WTC11 (cell line): ENCODE results near the gene CTNNA2. TPM values are rescaled to one million over a fixed set of nuclear protein-coding genes. Genes with fewer than 3 reads are reported as not detected.
A peak's percentile ranks its signal among the peaks of the same experiment; 100 is the strongest.

Source experiments
- ATAC-seq: fragments of 200-7000 bp; cut with Tn5 transposase; 2 replicates; pipeline ENCODE4 v1.10.0; 2021; ENCODE audit warnings: mild to moderate bottlenecking, moderate library complexity
- CTCF ChIA-PET: fragments of 300-600 bp; sonication (Branson Sonifier 250); formaldehyde crosslinking; loops from one replicate; lab custom pipeline; 2021; ENCODE audit warnings: antibody characterized with exemption; lab: Charles Lee
- POLR2A ChIA-PET: fragments of 350-600 bp; sonication (Branson Sonifier 250); formaldehyde crosslinking; loops from one replicate; lab custom pipeline; 2021; ENCODE audit warnings: antibody characterized with exemption; lab: Charles Lee
- DNase-seq: peaks from one replicate; pipeline ENCODE4 v3.0.0; 2021; ENCODE audit warnings: low spot score
- H3K27ac Mint-ChIP-seq: 2 replicates; pipeline ENCODE4 v1.8.0; 2021; ENCODE audit warnings: mixed read lengths
- H3K27me3 Mint-ChIP-seq: 2 replicates; pipeline ENCODE4 v1.8.0; 2021; ENCODE audit warnings: low read depth, mild to moderate bottlenecking, moderate library complexity, mixed read lengths
- H3K36me3 Mint-ChIP-seq: 2 replicates; pipeline ENCODE4 v1.8.0; 2021; ENCODE audit warnings: mixed read lengths
- H3K4me1 Mint-ChIP-seq: 2 replicates; pipeline ENCODE4 v1.8.0; 2022; ENCODE audit warnings: mixed read lengths
- H3K4me3 Mint-ChIP-seq: 2 replicates; pipeline ENCODE4 v1.8.0; 2021; ENCODE audit warnings: mild to moderate bottlenecking, moderate library complexity, mixed read lengths
- H3K9me3 Mint-ChIP-seq: 2 replicates; pipeline ENCODE4 v1.8.0; 2021; ENCODE audit warnings: mixed read lengths
- CREB1 ChIP-seq: sonication (generic); formaldehyde crosslinking; IDR thresholded peaks from 2 replicates; pipeline ENCODE4 v1.8.0; 2023; ENCODE audit warnings: mild to moderate bottlenecking, missing genetic modification reagents
- ELF4 ChIP-seq: sonication (generic); formaldehyde crosslinking; IDR thresholded peaks from 2 replicates; pipeline ENCODE4 v1.8.1; 2022; ENCODE audit warnings: low read depth, mild to moderate bottlenecking, moderate library complexity, missing genetic modification reagents
- JAZF1 ChIP-seq: fragments of 250-450 bp; sonication (Bioruptor Pico); IDR thresholded peaks from 2 replicates; pipeline ENCODE4 v1.9.0; 2021; ENCODE audit warnings: moderate library complexity, mild to moderate bottlenecking, inconsistent platforms
- MLX ChIP-seq: sonication (generic); formaldehyde crosslinking; IDR thresholded peaks from 2 replicates; pipeline ENCODE4 v1.8.1; 2023; ENCODE audit warnings: mild to moderate bottlenecking, missing genetic modification reagents, moderate library complexity
- MXD4 ChIP-seq: fragments of 250-450 bp; sonication (Bioruptor Pico); IDR thresholded peaks from 2 replicates; pipeline ENCODE4 v1.8.0; 2021; ENCODE audit warnings: mild to moderate bottlenecking, moderate library complexity, borderline replicate concordance
- NFE2L1 ChIP-seq: sonication (generic); formaldehyde crosslinking; IDR thresholded peaks from 2 replicates; pipeline ENCODE4 v1.8.1; 2023; ENCODE audit warnings: missing genetic modification reagents
- NFYB ChIP-seq: sonication (generic); formaldehyde crosslinking; conservative IDR thresholded peaks from 2 replicates; pipeline ENCODE4 v1.8.0; 2022; ENCODE audit warnings: low read depth, missing genetic modification reagents
- RELA ChIP-seq: sonication (generic); formaldehyde crosslinking; IDR thresholded peaks from 2 replicates; pipeline ENCODE4 v1.8.1; 2022; ENCODE audit warnings: missing genetic modification reagents, mild to moderate bottlenecking, borderline replicate concordance
- TCF7 ChIP-seq: sonication (generic); formaldehyde crosslinking; IDR thresholded peaks from 2 replicates; pipeline ENCODE4 v1.8.0; 2022; ENCODE audit warnings: mild to moderate bottlenecking, low read depth, missing genetic modification reagents, moderate library complexity
- TP53 ChIP-seq: sonication (generic); formaldehyde crosslinking; IDR thresholded peaks from 2 replicates; pipeline ENCODE4 v1.8.1; 2023; ENCODE audit warnings: mild to moderate bottlenecking, missing genetic modification reagents
- total RNA-seq: library from RNA; stranded (reverse); gene quantifications from 3 replicates; pipeline ENCODE4 v1.2.3, GENCODE V29; 2021
- TF ChIP-seq, protein P1 (sequence below): sonication (generic); formaldehyde crosslinking; IDR thresholded peaks from 2 replicates; pipeline ENCODE4 v1.8.0; 2023; ENCODE audit warnings: missing genetic modification reagents, mild to moderate bottlenecking, borderline replicate concordance
- TF ChIP-seq, protein P2 (sequence below): fragments of 250-450 bp; sonication (Bioruptor Pico); IDR thresholded peaks from 2 replicates; pipeline ENCODE4 v1.9.0; 2021; ENCODE audit warnings: mild to moderate bottlenecking
- TF ChIP-seq, protein P3 (sequence below): fragments of 250-450 bp; sonication (Bioruptor Pico); IDR thresholded peaks from 2 replicates; pipeline ENCODE4 v1.9.0; 2021; ENCODE audit warnings: moderate library complexity, mild to moderate bottlenecking, inconsistent platforms, borderline replicate concordance
- TF ChIP-seq, protein P4 (sequence below): sonication (generic); formaldehyde crosslinking; IDR thresholded peaks from 2 replicates; pipeline ENCODE4 v1.8.1; 2023; ENCODE audit warnings: mild to moderate bottlenecking, missing genetic modification reagents, borderline replicate concordance

CTNNA2 gene
- total RNA-seq, 1 experiment from 2014 or later, result 3.8 TPM

GRCh38 chr2:80014637-80015036 lies 501.8 kb downstream of the CTNNA2 start (continued):
- TF ChIP-seq, protein P1, sequence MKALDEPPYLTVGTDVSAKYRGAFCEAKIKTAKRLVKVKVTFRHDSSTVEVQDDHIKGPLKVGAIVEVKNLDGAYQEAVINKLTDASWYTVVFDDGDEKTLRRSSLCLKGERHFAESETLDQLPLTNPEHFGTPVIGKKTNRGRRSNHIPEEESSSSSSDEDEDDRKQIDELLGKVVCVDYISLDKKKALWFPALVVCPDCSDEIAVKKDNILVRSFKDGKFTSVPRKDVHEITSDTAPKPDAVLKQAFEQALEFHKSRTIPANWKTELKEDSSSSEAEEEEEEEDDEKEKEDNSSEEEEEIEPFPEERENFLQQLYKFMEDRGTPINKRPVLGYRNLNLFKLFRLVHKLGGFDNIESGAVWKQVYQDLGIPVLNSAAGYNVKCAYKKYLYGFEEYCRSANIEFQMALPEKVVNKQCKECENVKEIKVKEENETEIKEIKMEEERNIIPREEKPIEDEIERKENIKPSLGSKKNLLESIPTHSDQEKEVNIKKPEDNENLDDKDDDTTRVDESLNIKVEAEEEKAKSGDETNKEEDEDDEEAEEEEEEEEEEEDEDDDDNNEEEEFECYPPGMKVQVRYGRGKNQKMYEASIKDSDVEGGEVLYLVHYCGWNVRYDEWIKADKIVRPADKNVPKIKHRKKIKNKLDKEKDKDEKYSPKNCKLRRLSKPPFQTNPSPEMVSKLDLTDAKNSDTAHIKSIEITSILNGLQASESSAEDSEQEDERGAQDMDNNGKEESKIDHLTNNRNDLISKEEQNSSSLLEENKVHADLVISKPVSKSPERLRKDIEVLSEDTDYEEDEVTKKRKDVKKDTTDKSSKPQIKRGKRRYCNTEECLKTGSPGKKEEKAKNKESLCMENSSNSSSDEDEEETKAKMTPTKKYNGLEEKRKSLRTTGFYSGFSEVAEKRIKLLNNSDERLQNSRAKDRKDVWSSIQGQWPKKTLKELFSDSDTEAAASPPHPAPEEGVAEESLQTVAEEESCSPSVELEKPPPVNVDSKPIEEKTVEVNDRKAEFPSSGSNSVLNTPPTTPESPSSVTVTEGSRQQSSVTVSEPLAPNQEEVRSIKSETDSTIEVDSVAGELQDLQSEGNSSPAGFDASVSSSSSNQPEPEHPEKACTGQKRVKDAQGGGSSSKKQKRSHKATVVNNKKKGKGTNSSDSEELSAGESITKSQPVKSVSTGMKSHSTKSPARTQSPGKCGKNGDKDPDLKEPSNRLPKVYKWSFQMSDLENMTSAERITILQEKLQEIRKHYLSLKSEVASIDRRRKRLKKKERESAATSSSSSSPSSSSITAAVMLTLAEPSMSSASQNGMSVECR (CRISPR knock-in tag), result no peak
- no peak for TF ChIP-seq RELA
- TF ChIP-seq NFYB (CRISPR knock-in tag), result no peak
- TF ChIP-seq, protein P2, sequence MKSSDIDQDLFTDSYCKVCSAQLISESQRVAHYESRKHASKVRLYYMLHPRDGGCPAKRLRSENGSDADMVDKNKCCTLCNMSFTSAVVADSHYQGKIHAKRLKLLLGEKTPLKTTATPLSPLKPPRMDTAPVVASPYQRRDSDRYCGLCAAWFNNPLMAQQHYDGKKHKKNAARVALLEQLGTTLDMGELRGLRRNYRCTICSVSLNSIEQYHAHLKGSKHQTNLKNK (CRISPR knock-in tag), result no peak
- TF ChIP-seq, protein P3, sequence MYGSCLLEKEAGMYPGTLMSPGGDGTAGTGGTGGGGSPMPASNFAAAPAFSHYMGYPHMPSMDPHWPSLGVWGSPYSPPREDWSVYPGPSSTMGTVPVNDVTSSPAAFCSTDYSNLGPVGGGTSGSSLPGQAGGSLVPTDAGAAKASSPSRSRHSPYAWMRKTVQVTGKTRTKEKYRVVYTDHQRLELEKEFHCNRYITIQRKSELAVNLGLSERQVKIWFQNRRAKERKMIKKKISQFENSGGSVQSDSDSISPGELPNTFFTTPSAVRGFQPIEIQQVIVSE (CRISPR knock-in tag), result no peak

DNA sequence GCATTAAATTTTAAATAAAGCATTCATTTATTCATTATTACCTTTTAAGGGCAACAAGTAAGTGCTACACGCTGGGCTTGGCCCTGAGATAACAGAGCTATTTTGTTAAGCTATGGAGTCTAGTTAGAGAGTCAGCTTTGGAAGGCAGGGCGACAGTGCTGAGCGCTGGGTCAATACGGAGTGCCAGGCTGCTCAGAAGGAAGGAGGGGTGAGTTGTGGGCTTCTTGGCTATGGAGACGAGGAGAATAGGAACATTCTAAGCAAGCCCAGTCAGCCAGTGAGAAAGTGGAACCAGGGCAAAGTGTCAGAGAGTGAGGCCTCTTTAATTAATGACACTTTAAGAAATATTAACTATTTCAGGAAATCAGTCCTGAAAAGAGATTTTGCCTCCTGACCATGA lies 503.3 kb downstream of the CTNNA2 start:
- DNase-seq, result no peak
- TF ChIP-seq JAZF1 (CRISPR knock-in tag) (no peak), CREB1 (CRISPR knock-in tag) (no peak), NFE2L1 (CRISPR knock-in tag) (no peak), ELF4 (no peak), TCF7 (CRISPR knock-in tag) (no peak), MXD4 (CRISPR knock-in tag) (no peak), MLX (no peak), TP53 (CRISPR knock-in tag) (no peak)
- TF ChIP-seq, protein P4, sequence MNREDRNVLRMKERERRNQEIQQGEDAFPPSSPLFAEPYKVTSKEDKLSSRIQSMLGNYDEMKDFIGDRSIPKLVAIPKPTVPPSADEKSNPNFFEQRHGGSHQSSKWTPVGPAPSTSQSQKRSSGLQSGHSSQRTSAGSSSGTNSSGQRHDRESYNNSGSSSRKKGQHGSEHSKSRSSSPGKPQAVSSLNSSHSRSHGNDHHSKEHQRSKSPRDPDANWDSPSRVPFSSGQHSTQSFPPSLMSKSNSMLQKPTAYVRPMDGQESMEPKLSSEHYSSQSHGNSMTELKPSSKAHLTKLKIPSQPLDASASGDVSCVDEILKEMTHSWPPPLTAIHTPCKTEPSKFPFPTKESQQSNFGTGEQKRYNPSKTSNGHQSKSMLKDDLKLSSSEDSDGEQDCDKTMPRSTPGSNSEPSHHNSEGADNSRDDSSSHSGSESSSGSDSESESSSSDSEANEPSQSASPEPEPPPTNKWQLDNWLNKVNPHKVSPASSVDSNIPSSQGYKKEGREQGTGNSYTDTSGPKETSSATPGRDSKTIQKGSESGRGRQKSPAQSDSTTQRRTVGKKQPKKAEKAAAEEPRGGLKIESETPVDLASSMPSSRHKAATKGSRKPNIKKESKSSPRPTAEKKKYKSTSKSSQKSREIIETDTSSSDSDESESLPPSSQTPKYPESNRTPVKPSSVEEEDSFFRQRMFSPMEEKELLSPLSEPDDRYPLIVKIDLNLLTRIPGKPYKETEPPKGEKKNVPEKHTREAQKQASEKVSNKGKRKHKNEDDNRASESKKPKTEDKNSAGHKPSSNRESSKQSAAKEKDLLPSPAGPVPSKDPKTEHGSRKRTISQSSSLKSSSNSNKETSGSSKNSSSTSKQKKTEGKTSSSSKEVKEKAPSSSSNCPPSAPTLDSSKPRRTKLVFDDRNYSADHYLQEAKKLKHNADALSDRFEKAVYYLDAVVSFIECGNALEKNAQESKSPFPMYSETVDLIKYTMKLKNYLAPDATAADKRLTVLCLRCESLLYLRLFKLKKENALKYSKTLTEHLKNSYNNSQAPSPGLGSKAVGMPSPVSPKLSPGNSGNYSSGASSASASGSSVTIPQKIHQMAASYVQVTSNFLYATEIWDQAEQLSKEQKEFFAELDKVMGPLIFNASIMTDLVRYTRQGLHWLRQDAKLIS, result no peak
- POLR2A ChIA-PET, result no interaction called here
- Mint-ChIP-seq H3K36me3 (no peaks in the 10 kb centered on the region), H3K4me3 (no peak overlapping the region), H3K4me1 (peaks cover 11% of the 10 kb centered on the region), H3K27ac (peak overlapping the region; percentile 60; the same call in 1 of the 2 replicates), H3K27me3 (peaks cover 31% of the 10 kb centered on the region), H3K9me3 (no peaks in the 10 kb centered on the region)
- no peak; the same call in 1 of the 2 replicates for ATAC-seq
- CTCF ChIA-PET, result no interaction called here
